GM21529 (cell line): ENCODE measurements around the gene KRTCAP2.
A peak's percentile ranks its signal among the peaks of the same experiment; 100 is the strongest.

Experiments used
- ATAC-seq: cut with Tn5 transposase; IDR thresholded peaks from one replicate; pipeline ENCODE4 v1.9.1; 2021; ENCODE audit not compliant: unreplicated experiment

Gene KRTCAP2

DNA sequence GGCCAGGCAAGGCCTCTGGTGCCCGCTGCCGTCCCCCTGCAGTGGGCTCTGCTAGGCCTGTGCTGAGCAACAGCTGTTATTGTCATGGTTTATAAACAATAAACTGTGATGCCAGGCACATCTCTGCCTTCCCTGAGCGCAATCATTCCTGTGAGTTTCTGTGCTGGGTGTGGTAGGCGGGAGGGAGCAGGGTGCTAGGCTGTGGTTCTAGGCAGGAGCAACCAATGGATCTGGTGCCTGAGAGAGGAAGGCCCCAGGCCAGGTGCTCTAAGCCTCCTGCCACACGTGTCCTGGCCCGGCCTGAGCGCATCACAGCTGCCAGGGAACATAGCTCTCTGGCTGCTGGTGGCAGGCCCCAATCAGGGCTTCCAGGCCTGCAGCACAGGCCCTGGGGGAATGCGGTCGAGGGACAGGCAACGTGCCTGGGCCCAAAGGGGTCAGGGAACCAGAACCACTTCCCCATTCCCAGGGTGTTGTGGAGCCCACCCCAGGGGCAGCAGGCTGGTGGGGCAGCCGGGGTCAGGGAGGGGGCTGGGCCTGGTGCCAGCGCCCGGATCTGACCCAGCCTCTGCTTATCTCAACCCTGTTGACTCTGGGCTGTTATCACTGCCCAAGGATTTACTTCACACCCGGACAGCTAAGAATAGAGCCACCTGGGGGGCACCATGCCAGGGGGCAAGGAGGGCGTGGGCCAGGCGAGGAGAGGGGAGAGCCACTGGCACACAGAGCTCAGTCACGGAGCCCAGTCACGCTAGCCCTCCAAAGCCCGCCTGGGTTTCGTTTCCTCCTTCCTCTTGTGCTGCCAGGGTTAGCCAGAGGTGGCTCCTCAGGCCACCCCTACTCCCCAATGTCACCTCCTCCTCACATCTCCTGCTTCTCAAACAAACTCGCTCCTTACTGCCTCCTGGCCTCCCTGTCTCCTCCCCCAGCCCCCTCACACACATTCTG, 12.0 kb upstream of the KRTCAP2 start:
- peak; percentile 87 for ATAC-seq

DNA sequence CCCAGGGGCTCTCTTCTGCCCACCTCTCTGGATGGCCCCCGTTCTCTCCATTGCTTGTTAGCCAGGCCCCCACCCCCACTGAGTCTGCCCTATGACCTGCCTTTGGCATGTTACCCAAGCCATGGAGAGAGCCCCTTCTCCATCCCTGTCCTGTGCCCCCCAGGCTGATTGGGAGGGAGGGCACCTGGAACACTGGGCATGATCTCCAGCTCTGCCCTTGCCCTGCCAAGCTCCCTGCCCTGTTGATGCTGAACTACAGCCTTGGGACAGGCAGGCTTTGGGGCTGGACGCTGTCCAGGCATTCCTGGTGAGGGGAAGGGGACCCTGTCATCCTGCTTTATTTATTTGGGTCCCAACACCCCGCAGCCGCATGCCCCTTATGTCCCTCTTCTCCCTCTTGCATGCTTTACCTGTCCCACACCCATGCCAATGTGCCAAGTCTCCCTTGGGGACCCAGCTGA, 11.3 kb upstream of the KRTCAP2 start:
- ATAC-seq = no peak

DNA sequence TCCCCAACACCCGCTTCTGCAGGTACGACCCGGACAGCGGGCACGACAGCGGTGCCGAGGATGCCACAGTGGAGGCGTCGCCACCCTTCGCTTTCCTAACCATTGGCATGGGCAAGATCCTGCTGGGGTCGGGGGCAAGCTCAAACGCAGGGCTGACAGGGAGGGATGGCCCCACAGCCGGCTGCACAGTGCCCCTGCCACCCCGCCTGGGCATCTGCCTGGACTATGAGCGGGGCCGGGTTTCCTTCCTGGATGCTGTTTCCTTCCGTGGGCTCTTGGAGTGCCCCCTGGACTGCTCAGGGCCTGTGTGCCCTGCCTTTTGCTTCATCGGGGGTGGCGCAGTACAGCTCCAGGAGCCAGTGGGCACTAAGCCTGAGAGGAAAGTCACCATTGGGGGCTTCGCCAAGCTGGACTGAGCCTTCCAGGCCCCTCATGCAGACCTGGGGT, 10.7 kb upstream of the KRTCAP2 start:
- no peak for ATAC-seq

DNA sequence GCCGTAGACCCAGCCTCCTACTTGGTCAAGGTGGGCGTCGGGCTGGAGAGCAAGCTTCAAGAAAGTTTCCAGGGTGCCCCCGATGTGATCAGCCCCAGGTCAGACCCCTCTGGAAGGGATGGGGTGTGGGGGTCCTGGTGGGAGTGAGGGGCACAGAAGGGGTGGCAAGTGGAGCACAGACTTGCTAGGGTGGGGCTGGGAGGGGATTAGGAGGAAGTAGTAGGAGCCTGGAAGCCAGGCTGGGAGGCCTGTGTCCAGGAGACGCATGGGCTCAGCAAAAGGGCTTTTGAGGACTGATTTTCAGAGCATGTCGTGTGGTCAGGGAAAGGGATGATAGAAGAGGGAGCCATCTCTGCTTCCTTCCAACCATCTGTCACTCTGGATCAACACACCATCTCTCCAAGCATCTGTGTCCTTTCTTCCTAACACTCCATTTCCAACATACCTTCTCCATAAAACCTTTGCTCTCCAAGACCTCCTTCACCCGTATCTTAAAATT, 9.0 kb upstream of the KRTCAP2 start:
- ATAC-seq = no peak

DNA sequence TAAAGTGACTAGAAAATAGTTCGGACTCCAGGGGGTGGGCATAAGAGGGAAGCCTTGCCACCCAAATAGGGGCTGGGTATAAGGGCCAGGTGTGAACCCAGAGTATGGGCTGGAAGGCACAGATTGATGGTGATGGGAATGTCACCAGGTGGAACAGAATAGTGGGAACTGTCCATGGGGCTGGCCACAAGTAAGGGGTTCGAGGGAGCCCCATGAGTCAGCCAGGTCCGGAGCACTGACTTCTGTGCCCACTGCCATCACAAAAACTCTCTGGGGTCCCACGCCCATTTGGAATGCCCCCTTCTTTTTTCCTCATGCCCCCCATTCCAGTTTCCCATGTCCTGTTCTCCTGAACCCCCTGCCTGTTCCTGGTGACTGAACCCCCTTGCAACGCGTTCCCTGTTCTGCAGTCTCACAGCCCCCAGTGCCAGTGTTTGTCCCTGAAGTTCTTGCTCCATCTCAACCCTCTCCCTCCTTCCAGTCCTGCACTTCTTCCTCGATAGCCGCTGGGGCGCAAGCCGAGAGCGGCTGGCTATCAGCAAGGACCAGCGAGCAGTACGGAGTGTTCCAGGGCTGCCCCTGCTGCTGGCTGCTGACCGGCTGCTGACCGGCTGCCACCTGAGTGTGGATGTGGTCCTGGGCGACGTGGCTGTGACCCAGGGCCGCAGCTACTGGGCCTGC, 8.4 kb upstream of the KRTCAP2 start:
- no peak for ATAC-seq

DNA sequence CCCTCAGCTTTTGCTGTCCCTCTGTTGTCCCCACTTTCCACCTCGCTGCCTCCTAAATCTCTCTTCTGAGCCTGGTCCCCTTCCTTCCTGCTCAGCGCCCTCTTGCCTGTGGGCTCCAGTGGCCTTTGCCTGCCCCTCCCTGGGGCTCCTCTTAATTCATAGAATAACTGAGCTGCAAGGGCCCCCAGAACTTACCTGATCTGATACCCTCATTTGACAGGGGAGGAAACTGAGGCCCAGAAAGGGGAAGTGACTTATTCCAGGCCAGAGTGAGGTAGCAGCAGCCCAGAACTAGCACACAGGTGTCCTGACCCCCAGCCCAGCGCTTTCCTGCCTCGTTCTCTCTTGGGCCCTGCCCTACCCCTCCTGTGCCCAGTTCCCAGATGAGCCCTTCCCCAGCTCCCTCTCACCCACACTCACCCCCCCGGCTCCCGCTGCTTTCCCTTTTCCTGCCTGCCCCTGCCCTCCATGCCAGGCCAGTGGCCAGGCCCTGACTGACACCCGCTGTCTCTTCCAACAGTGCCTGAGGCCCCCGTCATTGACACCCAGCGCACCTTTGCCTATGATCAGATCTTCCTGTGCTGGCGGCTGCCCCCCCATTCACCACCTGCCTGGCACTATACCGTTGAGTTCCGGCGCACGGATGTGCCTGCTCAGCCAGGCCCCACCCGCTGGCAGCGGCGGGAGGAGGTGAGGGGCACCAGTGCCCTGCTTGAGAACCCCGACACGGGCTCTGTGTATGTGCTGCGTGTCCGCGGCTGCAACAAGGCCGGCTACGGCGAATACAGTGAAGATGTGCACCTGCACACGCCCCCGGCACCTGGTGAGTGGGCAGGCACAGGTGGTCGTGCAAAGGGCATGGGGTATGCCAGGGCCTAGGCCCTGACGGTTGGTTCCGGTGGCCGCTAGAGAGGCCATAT, 6.3 kb upstream of the KRTCAP2 start:
- ATAC-seq = no peak

DNA sequence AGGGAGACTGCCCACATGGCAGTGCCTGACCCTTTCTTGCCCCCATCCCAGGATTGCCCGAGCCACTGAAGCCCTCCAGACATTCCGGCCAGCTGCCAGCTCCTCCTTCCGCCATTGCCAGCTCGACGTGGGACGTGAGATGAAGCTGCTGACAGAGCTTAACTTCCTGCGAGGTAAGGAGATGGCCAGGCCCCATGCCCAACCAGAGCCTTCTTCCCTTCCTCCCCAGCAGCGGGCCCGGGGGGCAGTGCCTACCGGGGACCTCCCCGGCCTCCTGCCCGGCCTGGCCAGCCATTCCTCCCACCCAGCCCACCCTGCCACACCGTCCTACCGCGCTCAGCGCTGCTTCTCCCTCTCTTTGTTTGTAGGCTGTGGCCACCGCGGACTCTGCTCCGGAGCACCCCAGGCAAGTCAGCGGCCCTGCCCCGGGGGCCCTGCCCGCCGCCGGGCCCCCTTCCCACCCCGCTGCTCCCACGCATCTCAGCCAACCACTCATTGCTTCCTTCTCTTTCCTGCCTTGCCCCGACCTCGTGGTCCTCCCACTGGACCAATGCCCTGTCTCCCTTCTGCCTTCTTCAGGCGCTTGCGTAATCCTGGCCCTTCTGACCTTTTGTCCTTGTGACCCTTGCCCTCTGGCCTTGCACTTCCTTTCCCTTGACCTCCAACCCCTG, 5.5 kb upstream of the KRTCAP2 start:
- ATAC-seq = no peak

DNA sequence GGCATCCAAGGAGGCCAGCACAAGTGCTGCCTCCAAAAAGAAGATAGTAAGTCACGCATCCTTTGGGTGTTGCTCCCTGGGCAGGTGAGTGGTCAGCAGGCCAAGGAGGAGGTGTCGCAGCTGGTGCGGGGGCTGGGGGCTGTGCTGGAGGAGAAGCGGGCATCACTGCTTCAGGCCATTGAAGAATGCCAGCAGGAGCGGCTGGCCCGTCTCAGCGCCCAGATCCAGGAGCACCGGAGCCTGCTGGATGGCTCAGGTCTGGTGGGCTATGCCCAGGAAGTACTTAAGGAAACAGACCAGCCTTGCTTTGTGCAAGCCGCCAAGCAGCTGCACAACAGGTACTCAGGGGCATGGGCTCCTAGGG, 4.8 kb upstream of the KRTCAP2 start:
- no peak for ATAC-seq

DNA sequence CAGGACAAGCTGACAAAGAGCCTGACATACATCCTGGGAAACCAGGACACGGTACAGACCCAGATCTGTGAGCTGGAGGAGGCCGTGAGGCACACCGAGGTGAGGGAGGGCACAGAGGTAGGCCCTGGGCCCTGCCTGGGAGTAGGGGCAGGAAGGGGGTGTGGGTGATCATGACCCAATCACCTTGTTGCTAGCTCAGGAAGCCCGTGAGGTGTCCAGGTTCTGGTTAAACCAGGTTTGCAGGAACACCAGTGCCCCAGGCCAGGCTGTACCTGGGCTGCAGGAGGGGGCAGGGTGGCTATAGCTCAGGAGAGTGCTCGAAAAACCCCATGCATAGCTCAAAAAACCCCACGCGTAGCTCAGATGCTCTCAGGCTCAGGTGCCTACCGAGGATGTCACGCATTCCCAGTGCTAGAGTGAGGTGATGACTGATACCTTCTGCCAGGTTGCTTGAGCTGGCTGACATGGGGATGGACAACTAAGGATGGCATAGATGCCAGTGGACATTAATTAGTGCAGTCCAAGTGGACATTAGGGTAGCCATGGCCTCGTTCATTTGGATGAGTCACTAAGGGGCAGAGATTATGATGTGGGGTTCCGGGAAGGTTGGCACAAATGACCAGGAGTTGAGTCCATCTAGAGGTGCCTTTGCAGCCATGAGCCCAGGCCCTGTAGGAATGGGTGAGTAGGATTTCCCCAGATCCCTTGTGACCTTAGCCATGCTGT, 4.3 kb upstream of the KRTCAP2 start:
- ATAC-seq = no peak

DNA sequence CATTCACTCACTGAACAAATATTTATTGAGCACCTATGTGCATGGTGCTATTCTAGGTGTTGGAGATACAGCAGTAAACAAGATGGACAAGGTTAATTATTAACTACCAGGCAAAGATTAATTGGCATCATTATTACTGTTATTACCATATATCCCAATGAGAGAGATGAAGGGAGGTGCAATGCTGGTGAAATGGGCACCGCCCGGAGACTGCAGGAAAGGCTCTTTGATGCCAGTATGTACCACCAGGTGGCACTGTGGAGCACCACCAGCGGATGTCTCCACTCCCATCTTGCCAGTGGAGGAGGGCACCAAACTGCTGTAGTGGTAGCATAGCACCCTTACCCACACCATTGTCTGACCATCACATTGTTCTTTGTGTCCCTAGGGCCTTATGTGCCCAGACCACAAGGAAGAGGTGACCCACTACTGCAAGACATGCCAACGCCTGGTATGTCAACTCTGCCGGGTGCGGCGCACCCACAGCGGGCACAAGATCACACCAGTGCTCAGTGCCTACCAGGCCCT, 3.5 kb upstream of the KRTCAP2 start:
- no peak for ATAC-seq

DNA sequence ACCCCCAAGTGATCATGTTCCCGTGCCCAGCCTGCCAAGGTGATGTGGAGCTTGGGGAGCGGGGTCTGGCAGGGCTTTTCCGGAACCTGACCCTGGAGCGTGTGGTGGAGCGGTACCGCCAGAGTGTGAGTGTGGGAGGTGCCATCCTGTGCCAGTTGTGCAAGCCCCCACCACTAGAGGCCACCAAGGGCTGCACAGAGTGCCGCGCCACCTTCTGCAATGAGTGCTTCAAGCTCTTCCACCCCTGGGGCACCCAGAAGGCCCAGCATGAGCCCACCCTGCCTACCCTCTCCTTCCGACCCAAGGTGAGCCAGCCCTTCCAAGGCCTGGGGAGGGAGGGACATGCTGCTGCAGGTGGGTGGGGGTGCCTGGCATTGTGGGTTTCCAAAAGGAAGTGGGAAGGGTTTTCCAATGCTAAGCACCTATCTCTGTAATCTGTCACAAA, 2.8 kb upstream of the KRTCAP2 start:
- no peak for ATAC-seq

DNA sequence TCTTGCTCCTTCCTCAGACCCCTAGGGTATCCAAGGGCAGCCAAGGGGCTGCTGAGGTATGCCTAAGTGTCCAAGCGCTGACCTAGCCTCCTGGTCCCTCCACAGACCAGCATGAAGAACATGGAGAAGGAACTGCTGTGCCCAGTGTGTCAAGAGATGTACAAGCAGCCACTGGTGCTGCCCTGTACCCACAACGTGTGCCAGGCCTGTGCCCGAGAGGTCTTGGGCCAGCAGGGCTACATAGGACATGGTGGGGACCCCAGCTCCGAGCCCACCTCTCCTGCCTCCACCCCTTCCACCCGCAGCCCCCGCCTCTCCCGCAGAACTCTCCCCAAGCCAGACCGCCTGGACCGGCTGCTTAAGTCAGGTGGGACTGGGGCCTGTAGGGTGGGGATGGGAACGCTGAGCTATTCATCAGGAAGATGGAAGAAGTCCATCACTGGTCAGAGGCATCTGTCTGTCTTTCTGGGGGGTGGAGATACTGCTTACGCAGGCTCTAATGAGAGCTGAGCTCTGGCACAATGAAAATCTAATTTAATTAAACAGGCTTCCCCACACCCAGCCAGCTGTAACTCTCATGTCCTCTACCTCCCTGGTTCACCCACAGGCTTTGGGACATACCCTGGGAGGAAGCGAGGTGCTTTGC, 2.3 kb upstream of the KRTCAP2 start:
- ATAC-seq = no peak

DNA sequence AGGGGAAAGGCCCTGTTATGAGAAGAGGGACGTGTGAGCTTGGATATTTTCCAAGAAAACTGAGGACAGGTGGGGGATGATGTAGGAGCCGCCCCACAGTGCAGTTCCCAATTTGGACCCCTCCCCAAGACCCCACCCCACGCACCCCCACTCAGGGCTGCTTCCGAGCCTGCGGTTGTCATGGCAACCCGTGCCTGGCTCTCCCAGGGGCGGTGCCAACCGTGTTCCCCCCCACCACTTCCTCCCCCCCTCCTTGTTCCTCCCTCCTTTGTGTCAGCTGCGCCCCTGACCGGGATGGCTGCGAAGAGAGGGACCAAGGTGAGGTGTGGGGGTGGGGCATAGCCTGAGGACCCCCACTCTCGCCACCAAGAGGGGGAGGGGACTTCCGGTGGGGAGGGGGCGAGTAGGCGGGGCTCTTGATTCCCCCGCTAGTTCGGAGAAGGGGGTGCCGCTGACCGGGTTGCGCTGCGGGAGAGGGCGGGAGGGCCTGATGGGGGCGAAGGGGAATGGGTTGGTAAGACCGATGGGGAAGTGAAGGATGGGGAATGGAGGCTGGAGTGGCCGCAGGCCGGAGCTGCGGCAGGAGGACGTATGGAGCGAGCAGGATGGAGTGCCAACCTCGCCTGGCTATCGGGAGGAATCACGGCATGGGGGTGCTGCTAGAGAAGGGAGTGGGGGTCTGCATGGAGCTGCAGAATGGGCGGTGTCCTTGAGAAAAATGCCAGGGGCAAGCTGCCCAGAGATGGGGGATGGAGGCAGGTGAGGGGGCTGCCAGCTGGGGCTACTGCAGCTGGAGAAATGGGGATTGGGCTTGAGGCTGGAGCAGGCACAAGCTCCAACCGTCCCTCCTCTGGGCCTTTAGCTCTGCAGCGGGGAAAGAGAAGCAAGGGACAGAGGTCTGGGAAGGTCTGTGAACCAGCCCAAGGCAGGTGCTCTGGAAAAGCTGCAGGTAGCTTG, 1.5 kb upstream of the KRTCAP2 start:
- ATAC-seq = no peak

DNA sequence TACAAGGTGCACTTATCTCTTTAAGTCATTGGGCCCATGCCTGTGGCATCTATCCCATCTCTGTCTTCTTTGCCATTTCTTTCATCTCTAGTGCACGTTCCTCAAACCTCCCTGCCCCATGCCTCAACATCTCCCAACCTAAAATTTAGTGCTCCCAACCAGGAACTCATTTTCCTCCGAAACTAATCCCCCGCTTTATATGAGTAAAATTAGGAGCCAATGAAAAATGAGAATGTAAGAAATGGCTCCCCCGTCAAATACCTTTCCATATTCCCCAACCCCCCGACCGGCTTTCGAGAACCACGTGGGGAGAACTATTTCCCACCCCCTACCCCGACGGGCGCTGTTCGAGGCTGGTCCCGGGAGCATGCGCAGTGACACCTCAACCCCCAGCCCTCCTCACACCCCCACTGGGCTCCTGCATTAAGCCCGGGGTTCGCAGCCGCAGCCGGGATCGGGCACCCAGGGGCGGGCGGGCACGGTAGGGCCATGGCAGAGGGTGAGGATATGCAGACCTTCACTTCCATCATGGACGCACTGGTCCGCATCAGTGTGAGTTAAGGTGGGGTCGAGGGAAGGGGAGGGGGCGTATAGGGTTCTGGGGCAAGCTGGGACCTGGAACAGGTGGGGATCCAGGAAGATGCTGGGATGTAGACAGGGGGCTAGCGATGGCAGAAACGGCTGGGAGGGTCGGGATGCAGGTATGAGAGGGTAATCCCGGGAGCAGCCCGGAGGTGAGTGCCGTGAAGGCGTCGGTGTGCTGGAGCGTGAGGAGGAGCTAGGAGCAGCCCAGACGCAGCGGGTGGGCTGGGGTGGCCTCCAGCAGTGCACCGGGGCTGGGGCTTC, 597 bp upstream of the KRTCAP2 start, which contains the start of gene TRIM46:
Gene TRIM46, plus strand, starts transcription at position 372 of the 846 bp plus-strand sequence. Its CDS starts 118 bp downstream, at position 490.
- no peak for ATAC-seq

DNA sequence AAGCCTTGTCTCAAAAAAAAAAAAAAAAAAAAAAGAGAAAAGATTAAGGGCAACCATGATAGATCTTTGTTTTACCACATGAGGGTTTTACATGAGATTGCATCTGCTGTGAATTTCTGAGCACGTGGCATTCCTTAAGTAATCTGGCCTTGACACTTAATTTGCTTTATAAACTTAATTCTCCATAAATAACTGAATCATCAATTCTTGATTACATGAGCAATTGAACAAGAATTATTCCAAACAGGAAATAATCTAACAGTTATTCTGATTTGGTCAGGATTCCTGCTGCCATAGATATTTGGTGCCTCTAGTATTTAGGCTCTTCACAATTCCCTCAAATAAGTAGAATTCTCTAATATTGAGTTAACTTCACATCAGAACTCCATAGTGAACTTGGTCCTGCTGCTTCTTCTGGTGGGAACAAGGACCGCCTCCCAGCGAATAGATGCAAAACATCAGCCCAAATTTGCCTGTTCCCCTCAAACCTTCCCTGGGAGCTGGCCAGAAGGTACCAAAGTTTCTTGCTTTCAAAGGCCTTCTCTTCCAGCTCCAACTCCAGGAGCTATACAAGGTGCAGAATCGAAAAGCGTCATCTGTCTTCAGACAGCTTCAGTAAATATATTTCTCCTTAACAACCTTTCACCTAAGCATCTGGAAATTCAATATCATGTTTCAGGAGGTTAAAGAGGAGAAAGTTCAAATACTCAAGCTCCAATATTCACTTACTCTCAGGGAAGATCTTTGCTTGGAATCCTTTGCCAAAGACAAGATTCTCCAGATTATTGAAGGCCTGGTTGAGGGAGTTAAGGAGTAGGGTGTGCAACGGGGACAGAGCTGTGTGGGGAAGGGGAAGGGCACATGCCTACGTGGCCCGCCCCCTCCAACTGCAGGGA, 1.0 kb downstream of the KRTCAP2 start:
- ATAC-seq = peak; percentile 4

DNA sequence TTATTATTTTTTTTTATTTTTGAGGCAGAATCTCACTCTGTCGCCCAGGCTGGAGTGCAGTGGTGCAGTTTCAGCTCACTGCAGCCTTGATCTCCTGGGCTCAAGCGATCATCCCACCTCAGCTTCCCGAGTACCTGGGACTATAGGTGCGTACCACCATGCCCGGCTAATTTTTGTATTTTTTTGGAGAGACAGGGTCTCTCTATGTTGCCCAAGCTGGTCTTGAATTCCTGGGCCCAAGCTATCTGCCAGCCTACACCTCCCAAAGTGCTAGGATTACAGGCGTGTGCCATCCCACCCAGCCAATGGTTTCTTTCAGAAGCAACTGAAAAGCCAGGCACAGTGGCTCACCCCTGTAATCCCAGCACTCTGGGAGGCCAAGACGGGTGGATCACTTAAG, 2.3 kb downstream of the KRTCAP2 start:
- no peak for ATAC-seq
